ENCODE data around the gene PPP2CA.

DNA sequence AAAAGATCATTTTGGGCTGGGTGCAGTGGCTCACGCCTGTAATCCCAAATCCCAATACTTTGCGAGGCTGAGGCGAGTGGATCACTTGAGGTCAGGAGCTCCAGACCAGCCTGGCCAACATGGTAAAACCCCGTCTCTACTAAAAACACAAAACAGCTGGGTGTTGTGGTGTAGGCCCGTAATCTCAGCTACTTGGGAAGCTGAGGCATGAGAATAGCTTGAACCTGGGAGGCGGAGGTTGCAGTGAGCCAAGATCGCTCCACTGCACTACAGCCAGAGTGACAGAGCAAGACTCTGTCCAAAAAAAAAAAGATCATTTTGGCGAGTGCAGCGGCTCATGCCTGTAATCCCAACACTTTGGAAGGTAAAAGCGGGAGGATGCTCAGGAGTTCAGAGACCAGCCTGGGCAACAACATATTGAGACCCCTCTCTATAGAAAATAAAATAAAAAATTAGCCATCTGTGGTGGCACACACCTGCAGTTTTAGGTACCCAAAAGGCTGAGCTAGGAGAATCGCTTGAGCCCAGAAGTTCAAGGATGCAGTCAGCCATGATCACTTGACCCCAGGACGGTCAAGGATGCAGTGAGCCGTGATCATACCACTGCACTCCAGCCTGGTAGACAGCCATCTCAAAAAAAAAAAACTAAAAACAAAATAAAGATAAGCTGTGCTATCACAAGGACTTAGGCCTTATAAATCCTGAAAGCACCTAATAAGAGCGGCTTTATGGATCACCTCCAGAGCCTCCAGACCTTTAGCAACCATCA is 16.2 kb downstream of the PPP2CA start:
- TF ChIP-seq, protein P1, sequence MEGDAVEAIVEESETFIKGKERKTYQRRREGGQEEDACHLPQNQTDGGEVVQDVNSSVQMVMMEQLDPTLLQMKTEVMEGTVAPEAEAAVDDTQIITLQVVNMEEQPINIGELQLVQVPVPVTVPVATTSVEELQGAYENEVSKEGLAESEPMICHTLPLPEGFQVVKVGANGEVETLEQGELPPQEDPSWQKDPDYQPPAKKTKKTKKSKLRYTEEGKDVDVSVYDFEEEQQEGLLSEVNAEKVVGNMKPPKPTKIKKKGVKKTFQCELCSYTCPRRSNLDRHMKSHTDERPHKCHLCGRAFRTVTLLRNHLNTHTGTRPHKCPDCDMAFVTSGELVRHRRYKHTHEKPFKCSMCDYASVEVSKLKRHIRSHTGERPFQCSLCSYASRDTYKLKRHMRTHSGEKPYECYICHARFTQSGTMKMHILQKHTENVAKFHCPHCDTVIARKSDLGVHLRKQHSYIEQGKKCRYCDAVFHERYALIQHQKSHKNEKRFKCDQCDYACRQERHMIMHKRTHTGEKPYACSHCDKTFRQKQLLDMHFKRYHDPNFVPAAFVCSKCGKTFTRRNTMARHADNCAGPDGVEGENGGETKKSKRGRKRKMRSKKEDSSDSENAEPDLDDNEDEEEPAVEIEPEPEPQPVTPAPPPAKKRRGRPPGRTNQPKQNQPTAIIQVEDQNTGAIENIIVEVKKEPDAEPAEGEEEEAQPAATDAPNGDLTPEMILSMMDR (IDR thresholded peaks at IDR 0.05; ENCODE audit: insufficient read depth, low read length, poor library complexity, severe bottlenecking) = no peak
- no peak for TF ChIP-seq EZH2phosphoT487 (conservative IDR thresholded peaks at IDR 0.05; ENCODE audit: low read length)
